ENCODE data around the gene TARP.
A peak's percentile ranks its signal among the peaks of the same experiment; 100 is the strongest.
"Not testable (repeated sequence)": the region's sequence is repeated elsewhere in the genome, so short reads cannot be mapped to it uniquely, and the experiment has no call there.

The TARP gene

GRCh38 chr7:38262545-38262944 lies 10.9 kb downstream of the TARP start:
- peak in 1 of 58 donors; percentile 13 for DNase-seq

- DNase-seq: peak in 1 of 58 donors; percentile 5
Measured at GRCh38 chr7:38262026-38262425, 11.4 kb downstream of the TARP start.

GRCh38 chr7:38261601-38262000 lies 11.8 kb downstream of the TARP start:
- DNase-seq: not testable (repeated sequence)

- DNase-seq: not testable (repeated sequence)
Measured at GRCh38 chr7:38259157-38259556, 14.3 kb downstream of the TARP start.

- DNase-seq: no peak
Measured at GRCh38 chr7:38257350-38257677, 16.1 kb downstream of the TARP start.

GRCh38 chr7:38249849-38250248 lies 23.6 kb downstream of the TARP start:
- not testable (repeated sequence) for DNase-seq

GRCh38 chr7:38248069-38248567 lies 25.3 kb downstream of the TARP start:
- no peak for DNase-seq

GRCh38 chr7:38245409-38245977 lies 27.9 kb downstream of the TARP start:
- no peak for DNase-seq

- no peak for DNase-seq
Measured at GRCh38 chr7:38244516-38244915, 28.9 kb downstream of the TARP start.

GRCh38 chr7:38243345-38243744 lies 30.1 kb downstream of the TARP start:
- DNase-seq: not testable (repeated sequence)

GRCh38 chr7:38242814-38243213 lies 30.6 kb downstream of the TARP start:
- no peak for DNase-seq

GRCh38 chr7:38241071-38241470 lies 32.4 kb downstream of the TARP start:
- no peak for DNase-seq

- not testable (repeated sequence) for DNase-seq
Measured at GRCh38 chr7:38239129-38239528, 34.3 kb downstream of the TARP start.

- no peak for DNase-seq
Measured at GRCh38 chr7:38235606-38236005, 37.8 kb downstream of the TARP start.

GRCh38 chr7:38234759-38235158 lies 38.7 kb downstream of the TARP start:
- DNase-seq: not testable (repeated sequence)

GRCh38 chr7:38232502-38233366 lies 40.7 kb downstream of the TARP start:
- DNase-seq: no peak

- no peak for DNase-seq
Measured at GRCh38 chr7:38229884-38230642, 43.4 kb downstream of the TARP start.

- DNase-seq: no peak
Measured at GRCh38 chr7:38229386-38229785, 44.0 kb downstream of the TARP start.

- DNase-seq: no peak
Measured at GRCh38 chr7:38224392-38224791, 49.0 kb downstream of the TARP start.

GRCh38 chr7:38223306-38223705 lies 50.1 kb downstream of the TARP start:
- DNase-seq: no peak

GRCh38 chr7:38222481-38223096 lies 50.8 kb downstream of the TARP start:
- DNase-seq: peak in 2 of 58 donors; percentile 32 to 52

- no peak for DNase-seq
Measured at GRCh38 chr7:38220452-38220851, 53.0 kb downstream of the TARP start.
